Hematopoietic multipotent progenitor cell (in vitro differentiated cells): ENCODE data around the gene UBE2L6. TPM values are rescaled to one million over a fixed set of nuclear protein-coding genes. Genes with fewer than 3 reads are reported as not detected.

Source experiments
- DNase-seq, 3 donors: peaks; one replicate each; pipeline ENCODE4 v3.0.0-alpha.2; 2011 to 2015; ENCODE audit warnings: low read depth in 2 of 3, low spot score in 2 of 3
- small RNA-seq: library from RNA; depleted of rRNA; stranded (forward); fragments of <200 nt; gene quantifications from one replicate; pipeline ENCODE3, GENCODE V24; 2012
- total RNA-seq: library from RNA; depleted of rRNA; stranded (reverse); fragments of >200 nt; gene quantifications from one replicate; pipeline ENCODE4 v1.2.3, GENCODE V29; 2012

Gene UBE2L6
- total RNA-seq, 1 donor: 215 TPM

GRCh38 chr11:57501953-57502352 lies 65.5 kb downstream of the UBE2L6 start:
- no peak for DNase-seq

Small RNA genes lying within 50 kb of the gene (small RNA-seq; reads per million reads assigned to genes)
- not detected for gene RN7SL605P

Other genes with a start within 250 kb of the UBE2L6 start
- 7.0 TPM for gene TNKS1BP1, start 242.7 kb downstream of the UBE2L6 start, total RNA-seq
- gene SSRP1, start 231.8 kb downstream of the UBE2L6 start, total RNA-seq: 89.9 TPM
- gene P2RX3, start 229.3 kb downstream of the UBE2L6 start, total RNA-seq: not detected
- not detected for gene PRG3, start 186.5 kb downstream of the UBE2L6 start, total RNA-seq
- gene PRG2, start 177.0 kb downstream of the UBE2L6 start, total RNA-seq: 5.4 TPM
- gene SLC43A3, start 140.6 kb downstream of the UBE2L6 start, total RNA-seq: 93.7 TPM
- 0.27 TPM for gene RTN4RL2, start 107.1 kb downstream of the UBE2L6 start, total RNA-seq
- gene SLC43A1, start 52.0 kb downstream of the UBE2L6 start, total RNA-seq: 81.6 TPM
- gene TIMM10, start 36.9 kb downstream of the UBE2L6 start, total RNA-seq: 29.4 TPM
- not detected for gene SMTNL1, start 30.1 kb downstream of the UBE2L6 start, total RNA-seq
- 49.8 TPM for gene SERPING1, start 30.0 kb upstream of the UBE2L6 start, total RNA-seq
- gene YPEL4, start 82.2 kb upstream of the UBE2L6 start, total RNA-seq: 3.5 TPM
- 10.0 TPM for gene CLP1, start 90.1 kb upstream of the UBE2L6 start, total RNA-seq
- gene ZDHHC5, start 100.4 kb upstream of the UBE2L6 start, total RNA-seq: 20.2 TPM
- gene MED19, start 144.5 kb upstream of the UBE2L6 start, total RNA-seq: 21.5 TPM
- gene TMX2, start 144.9 kb upstream of the UBE2L6 start, total RNA-seq: 42.8 TPM
- 96.7 TPM for gene SELENOH, start 173.8 kb upstream of the UBE2L6 start, total RNA-seq
- not detected for gene BTBD18, start 184.1 kb upstream of the UBE2L6 start, total RNA-seq
- gene CTNND1, start 194.1 kb upstream of the UBE2L6 start, total RNA-seq: 59.8 TPM